ENCODE results near the gene CPED1.
"Not testable (repeated sequence)": the region's sequence is repeated elsewhere in the genome, so short reads cannot be mapped to it uniquely, and the experiment has no call there.

Gene CPED1

DNA sequence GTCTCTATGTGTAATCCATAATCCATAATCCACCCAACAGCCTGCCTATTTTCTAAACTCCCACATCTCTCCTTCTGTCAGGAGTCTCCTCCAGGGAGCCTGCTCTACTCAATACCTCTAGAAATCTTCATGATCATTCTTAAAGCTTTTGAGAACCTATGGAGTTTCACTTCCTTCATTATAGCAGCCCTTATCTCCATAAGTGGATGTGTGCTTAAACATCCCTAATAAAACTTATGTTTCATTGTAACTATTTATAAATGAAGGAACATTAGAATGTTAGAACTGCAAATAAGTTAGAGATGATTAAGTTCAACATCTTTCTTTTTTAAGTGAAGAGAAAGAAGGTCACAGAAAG is 8.5 kb downstream of the CPED1 start:
- DNase-seq (ENCODE audit: low read depth in 2 of 2) = no peak

DNA sequence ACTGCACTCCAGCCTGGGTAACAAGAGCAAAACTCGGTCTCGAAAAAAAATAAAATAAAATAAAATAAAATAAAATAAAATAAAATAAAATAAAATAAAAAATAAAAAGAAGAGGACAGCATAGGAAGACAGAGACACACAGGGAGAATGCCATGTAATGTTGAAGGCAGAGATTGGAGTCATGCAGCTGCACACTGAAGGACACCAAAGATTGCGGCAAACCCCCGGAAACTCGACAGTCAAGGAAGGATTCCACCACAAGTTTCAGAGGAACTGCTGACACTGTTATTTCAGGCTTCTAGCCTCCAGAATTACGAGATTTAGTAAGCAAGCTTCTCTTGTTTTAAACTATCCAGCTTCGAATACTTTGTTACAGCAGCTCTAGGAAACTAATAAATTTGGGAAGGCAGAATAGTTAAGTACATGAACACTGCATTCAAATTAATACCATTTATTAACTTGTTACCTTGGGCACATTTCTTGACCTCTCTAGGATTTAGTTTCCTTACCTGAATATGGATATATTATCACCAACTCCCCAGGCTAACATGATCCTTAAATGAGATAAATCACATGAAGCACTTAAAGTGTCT is 9.5 kb downstream of the CPED1 start:
- DNase-seq (ENCODE audit: low read depth in 2 of 2) = no peak

DNA sequence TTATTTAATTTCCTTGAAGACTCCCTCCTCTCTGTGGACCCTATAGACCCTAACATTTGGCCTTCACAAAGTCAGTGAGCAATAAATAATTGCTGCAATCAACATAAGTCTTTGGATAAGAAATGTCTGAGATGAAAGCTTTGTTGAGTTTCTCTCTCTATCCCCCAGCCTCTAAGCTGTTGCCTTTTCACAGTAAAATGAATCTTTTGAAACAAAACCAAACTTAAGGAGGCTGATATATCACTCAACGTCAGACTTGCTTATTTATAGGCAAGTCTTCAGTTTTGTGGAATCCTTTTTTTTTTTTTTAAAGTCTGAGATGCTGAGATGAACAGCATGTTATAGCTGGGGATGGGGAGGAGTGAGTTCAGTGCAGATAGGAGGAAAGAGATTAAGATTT is 10.0 kb downstream of the CPED1 start:
- DNase-seq (ENCODE audit: low read depth in 2 of 2) = no peak

DNA sequence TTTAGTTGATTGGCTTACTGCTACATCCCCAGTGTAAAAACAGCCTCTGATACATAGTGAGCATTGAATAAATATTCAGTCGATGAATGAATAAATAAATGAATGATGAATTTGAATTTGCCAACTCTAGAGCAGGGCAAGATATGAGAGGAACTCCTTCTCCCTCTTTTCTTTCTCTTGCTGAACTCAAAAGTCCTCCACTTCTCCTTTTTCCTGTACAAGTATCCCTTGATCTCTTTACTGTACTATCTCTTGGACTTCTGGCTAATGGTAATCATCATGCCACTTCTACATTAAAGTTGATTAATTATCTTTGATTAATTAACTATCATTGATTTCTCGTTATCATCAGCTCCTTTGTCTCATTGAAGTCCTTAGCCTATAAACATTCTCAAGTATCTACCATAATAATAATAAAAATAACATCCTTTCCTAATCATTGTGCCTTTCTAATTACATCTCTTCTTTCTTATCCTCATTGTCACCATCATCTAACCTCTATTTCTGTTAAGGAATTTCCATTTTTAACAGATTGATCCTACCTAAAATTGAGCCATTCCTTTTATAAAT is 10.6 kb downstream of the CPED1 start:
- no peak for DNase-seq (ENCODE audit: low read depth in 2 of 2)

DNA sequence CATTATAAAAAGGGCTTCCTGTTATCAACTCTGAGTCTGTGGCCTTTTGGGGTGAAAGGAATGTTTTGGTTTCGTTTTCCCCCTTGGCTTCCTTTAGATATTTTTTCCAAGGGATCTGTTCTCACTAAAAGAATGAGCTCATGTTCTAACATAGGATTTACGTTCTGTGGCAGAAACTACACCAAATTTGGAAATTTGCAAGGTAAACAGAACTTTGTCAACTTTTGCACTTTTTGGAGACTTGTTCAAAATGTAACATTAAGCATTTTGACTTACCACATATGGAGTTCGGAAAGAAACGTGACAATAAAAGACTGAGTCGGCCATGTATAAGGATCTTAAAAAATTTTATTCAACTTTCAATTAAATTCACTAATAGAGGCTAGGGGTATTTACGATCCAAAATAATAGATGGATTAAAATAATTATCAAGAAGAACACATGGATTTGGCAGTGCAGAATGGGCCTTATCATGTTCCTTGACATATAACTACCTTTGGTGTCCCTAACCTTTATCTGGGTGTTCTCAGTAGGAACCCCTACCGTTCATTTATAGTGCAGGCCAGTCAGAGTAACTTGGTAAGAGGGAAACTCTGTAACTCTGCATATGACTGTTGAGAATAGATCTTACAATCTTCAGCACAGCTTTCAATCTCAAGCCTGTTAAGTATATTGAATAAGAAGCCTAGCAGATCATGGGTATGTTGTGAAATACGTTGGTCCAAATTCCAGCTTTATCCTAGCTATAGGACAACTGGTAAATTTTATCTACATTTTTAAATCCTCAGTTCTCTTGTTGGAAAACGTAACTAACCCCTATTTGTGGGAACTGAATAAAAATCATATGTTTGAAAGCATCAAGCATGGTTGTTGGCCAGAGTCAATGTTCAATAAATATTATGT is 11.8 kb downstream of the CPED1 start:
- DNase-seq (ENCODE audit: low read depth in 2 of 2) = no peak

DNA sequence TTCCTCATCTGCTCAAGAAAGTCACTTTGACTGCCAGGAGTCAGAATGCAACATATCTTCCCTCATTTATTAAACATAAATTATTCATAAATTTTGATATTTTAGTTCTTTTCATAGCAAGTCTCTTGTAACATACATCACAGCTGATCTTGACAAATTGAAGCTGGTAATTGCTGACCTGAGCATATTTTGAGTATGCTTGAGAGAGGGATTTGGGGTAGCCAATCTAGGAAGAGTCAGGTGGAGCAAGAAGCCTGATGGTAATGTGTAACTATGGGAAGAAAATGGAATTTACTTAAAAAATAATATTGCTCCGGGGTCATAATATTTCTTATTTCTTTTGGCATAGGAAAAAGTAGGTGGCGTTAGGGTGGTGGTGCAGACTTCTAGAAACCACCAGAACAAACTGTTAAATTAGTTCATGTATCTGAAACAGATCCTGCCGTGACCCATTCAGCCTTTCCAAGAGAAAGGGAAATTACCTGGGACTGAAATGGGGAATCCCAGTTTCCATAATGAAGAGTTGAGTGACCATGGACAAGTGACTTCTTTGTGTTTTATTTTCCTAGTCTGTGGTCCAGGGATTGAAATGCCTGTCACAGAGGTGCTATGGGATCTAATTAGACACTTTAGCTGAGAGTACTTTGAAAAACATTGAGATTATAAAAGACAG is 12.9 kb downstream of the CPED1 start:
- no peak for DNase-seq (ENCODE audit: low read depth in 2 of 2)

DNA sequence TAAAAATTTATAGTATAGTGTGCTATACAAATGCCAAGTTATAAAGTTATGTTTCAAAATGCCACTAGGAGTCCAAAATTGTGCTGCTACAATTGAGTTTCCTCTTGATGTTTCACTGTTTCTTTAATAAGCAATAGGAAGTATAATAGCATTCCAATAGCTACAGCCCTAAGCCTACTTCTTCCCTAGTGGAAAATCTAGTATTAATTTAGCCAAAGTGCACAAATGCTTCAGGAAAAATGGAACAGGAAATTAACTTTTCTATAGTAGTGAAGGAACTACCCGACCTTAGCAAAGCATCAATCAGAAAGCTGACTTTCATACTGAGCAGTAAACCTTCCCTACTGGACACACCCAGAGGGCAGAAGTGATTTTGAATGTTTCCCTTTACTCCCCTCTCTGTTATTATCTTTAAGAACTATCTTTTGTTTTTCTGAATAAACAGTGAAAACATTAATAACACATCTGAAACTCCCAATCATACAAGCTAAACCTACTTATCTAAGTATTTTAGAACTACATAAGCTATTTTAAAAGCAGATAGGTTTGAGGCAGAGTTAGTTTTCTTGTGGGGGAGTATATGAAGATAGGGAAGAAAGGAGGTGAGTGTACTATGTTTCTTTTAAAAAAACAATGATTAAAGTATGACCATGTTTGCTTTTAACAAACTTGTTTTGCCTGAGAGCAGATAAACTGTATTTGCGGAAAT is 13.7 kb downstream of the CPED1 start:
- DNase-seq (ENCODE audit: low read depth in 2 of 2) = no peak

DNA sequence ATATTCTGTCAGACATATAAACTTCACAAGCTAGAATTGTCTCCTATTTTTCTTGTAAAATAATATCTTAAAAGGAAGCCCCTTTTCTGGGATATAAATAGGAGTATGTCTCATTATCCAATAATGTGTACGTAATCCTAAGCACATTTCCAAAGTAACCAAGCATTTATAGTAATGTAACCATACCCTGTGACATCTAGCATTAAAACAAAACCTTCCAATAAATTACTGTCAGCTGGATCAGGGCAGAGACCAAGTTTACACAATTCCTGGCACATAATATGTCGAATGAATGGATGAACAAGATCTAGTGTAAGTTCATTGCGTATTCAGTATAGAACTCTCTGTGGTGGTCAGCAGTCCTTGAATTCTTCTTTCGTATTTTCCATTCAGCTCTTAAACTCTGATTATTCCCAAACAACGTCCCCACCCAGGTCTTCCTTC is 14.3 kb downstream of the CPED1 start:
- DNase-seq (ENCODE audit: low read depth in 2 of 2) = no peak

DNA sequence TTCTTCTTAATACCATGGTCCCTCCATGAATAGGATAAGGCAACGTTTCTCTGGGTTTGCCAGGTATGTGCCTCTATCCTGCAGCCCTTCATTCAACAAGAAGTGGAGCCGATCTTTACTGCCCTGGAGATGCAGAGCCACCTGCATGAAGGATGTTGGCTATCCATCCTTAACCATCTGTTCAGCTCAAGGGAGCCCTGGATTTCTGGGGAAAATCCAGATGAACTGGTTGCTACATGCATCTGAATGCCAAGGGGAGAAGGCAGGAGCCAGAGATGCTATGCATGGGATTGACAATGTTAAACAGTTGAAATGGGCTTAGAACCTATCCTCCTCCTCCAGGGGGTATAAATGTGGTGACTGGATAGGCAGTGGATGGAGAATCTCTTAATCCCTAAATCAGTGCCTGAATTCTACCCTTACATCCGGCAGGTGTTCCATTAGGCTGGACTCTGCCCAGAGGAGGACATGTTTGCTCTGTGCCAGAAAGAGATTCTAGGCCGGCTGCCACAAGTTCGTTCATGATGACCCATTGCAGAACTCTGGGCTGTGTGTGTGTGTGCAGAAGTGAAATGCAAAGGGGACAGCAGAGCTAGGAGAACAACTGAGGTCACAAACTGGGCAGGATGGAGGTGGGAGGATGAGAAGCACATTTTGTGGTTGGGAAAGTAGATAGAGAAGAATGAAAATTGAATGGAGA is 15.6 kb downstream of the CPED1 start:
- no peak for DNase-seq (ENCODE audit: low read depth in 2 of 2)

DNA sequence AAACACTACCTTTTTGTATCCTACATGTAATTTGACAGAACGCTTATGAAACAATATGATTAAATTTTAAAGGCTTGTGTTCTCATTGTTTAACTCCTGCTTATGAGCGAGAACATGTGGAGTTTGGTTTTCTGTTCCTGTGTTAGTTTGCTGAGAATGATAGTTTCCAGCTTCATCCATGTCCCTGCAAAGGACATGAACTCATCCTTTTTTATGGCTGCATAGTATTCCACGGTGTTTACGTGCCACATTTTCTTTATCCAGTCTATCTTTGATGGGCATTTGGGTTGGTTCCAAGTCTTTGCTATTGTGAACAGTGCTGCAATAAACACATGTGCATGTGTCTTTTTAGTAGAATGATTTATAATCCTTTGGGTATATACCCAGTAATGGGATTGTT is 16.5 kb downstream of the CPED1 start:
- DNase-seq (ENCODE audit: low read depth in 2 of 2) = not testable (repeated sequence)

DNA sequence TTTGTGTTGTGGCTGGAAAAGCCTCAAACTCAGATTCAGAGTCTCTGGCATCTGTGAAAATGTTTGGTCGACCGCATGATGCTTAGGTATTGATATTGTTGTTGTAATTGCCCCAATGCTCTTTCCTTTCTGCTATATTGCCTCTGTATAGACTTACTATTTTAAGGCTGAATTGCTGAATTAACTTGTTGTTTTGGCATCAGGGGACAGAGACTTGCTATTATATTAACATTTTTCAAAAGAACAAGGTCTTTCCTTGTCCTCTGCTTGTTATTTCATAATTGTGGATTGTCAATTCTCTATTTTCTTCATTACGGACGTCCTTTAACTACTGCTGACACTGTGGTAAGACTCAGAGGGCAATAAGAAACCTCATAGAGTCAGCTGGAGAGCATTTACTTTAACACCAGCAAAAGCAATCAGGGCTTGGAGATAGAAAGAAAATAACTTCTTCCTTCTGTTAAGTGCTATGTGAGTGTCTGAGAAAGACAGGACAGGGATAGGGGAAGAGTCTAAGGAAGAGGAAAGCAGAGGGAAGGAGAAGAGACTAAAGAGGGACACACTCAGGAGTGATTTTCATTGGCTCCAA is 17.6 kb downstream of the CPED1 start:
- no peak for DNase-seq (ENCODE audit: low read depth in 2 of 2)

DNA sequence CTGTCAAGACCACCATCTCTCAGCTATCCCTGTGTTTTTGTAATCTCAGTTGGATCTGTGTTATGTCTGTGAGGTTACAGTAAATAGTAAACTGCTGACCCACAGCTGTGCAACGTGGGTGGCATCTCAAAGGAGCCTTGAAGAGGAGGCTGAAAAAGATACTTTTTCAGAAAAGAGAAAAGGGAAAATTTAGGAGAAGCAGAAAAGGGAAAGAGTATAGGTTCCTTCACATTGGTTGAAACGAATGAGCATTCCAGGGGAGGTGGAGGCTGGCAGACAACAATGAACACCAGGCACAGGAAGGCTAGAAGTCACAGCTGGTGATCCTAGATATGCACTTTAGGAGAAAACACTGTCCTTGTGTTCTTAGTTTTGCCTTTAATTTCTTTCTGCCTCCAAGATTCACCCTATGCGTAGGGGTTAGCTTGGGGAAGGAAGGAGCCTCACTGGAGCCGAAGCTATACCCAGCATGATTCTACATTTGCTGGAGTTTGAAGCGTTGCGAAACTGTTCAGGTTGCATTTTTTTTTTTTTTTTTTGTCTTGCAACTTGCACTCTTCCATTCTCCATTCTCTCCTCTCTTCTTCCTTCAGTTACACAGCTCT is 18.3 kb downstream of the CPED1 start:
- no peak for DNase-seq (ENCODE audit: low read depth in 2 of 2)

DNA sequence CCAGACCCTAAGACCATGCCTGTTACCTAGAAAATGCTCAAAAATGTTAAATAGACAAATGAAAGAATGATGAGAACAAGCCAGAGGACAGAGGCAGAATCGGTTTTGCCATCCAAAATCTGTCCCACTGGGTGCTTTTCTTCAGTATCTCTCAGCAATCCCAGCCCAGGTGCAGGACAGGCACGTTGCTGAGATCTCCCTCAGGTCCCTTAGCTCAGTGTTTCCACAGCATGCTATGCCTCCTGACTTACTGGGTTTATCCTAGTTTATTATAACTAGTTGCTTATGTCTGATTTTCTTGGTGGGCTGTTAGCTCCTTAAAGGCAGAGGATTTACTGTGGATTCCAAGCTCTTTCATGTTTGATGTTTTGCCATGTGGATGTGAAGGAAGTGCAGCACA is 20.3 kb downstream of the CPED1 start:
- DNase-seq (ENCODE audit: low read depth in 2 of 2) = no peak

DNA sequence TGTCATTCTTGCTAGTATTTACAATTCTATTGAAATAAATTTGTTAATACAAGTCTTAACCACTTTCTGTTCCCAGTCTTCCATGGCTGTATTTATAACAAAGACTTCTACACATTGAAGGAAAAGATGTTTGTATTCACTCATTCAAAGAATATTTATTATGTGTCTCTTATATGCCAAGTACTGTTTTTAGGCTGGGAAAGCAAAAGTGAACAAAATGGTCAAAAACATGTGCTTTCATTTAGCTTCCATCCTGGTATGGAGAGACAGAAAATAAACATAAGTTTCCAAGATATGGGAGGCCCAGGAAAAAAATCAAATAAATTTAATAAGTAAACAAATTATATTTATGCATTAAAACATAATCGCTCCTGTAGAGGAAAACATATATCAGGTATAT is 22.9 kb downstream of the CPED1 start:
- DNase-seq (ENCODE audit: low read depth in 2 of 2) = no peak

DNA sequence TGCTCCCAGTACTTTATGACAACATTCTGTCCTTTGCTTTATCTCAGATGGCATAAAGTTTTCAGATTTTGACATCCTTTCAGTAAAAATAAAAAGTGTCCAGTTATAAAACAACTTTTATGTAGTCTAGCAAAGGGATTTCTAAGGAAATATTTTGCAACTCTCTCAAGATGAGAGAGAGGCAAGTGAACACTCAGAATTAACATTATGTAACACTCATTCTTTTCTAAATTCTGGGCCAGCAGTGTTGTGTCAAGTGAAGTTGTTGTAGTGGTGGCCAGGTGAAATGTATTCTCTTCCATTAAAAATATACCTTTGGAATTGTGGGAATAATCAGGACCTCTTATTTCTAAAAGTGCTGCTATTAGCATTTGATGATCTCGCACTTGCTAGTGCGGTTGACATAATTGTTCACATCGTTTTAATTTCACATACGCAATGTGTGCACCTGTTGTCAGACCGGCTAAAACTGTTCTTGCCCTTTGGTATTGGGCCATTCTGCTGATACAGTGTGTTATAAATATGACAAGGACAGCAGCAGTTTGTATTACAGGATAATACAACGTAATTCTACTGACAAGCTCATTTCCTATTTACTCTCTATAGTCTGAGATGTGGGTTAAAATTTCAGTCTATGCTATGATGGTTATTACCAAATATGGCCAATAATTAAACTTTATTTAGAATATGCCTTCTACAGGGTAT is 23.8 kb downstream of the CPED1 start:
- DNase-seq (ENCODE audit: low read depth in 2 of 2) = no peak

DNA sequence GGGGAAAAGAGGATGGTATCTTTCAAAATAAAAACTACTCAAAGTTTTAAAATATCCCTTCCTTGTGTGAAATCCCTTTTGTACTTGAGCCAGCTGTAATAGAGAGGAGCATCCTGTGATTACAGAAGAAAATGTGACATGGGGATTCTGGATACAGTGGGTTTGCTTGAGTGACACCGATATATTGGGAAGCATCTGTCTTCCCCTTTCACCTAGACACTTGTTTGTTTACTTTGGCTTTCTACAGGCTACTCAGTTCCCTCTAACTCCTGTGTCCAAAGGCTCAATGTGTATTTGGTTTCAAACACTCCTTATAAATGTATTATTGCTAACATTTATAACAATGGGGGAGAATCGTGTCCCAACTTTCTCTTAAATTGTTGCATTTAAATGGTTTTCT is 24.4 kb downstream of the CPED1 start:
- no peak for DNase-seq (ENCODE audit: low read depth in 2 of 2)

DNA sequence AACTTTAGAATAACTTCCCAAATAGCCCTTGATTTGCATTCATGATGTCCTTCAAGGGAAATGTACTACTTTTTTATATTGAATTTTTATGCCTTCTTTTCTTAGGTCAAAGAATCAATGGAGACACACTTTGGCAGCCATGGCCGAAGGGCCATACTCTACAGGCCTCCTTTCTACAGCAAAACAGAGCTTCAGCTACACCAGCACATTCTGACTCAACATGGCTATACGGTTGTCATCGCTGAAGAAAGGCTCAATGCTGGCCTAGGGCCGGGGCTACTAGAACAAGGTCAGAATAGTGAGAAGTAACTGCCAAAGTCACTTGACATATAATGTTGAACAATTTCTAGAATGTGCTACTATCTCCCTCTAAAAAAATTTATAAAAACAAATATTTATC is 27.0 kb downstream of the CPED1 start:
- DNase-seq (ENCODE audit: low read depth in 2 of 2) = no peak

DNA sequence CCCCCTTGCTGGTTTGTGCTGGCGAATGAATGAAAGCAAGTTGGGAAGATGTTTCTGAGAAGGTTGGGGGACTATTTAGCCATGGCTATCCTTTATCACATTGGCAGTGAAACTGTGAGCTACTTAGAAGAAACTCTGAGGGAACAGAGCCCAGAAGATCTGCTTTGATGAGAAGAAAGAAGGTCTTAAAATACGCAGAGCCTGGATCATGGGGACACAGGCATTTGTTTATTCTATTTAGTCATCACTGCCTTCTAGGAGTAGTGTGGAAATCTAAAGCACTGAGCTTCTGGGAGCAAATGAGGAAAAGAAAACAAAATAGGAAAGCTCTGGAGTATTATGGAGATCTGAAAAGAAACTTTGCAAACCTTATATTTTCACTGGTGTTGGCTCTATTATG is 28.5 kb downstream of the CPED1 start:
- no peak for DNase-seq (ENCODE audit: low read depth in 2 of 2)

DNA sequence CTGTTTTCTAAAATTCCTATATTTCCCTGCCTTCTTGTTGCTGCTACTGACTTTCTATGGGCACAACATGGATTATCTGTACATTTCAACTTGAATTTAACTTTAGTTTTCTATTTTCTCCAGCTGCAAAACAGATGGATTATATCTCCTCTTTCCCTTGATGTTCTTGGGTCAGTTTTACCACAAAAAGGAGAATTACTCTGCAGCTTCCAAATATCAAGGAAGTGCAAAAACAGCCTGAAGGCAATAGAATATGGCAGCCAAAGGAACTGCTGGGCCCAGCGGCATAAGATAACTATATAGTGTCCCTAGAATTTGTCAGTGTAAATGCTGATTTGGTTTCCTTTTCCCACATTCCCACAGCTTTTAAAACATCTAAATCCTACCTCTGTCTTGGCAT is 29.1 kb downstream of the CPED1 start:
- no peak for DNase-seq (ENCODE audit: low read depth in 2 of 2)

DNA sequence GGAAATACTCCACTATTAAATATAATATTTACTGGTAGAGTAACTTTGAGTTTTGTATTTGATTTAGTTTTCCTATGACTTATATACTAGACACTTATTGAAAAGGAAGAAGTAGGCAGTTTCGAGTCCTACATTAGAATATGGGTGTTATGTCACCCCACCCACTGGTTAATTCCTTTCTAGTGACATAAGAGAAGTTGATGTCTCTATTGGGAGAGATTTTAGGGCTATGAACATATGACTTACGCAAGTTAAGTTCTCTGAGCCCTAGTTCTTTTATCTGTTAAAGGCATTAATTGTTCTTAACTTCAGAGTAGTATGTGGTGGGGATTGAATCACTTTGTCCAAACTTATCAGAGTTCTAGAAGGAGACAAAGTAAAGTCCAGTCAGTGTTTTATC is 30.5 kb downstream of the CPED1 start:
- DNase-seq (ENCODE audit: low read depth in 2 of 2) = no peak
